Myocyte (in vitro differentiated cells): ENCODE results near the gene BEAN1. TPM values are rescaled to one million over a fixed set of nuclear protein-coding genes. Genes with fewer than 3 reads are reported as not detected.

ENCODE experiments used
- DNase-seq: peaks from one replicate; pipeline ENCODE4 v3.0.0-alpha.2; 2012; ENCODE audit warnings: low read depth
- total RNA-seq: library from RNA; depleted of rRNA; stranded (reverse); fragments of >200 nt; gene quantifications from 2 replicates; pipeline ENCODE4 v1.2.3, GENCODE V29; 2014

Gene BEAN1
- total RNA-seq, 1 donor from 2014 or later, result 19.1 TPM

DNA sequence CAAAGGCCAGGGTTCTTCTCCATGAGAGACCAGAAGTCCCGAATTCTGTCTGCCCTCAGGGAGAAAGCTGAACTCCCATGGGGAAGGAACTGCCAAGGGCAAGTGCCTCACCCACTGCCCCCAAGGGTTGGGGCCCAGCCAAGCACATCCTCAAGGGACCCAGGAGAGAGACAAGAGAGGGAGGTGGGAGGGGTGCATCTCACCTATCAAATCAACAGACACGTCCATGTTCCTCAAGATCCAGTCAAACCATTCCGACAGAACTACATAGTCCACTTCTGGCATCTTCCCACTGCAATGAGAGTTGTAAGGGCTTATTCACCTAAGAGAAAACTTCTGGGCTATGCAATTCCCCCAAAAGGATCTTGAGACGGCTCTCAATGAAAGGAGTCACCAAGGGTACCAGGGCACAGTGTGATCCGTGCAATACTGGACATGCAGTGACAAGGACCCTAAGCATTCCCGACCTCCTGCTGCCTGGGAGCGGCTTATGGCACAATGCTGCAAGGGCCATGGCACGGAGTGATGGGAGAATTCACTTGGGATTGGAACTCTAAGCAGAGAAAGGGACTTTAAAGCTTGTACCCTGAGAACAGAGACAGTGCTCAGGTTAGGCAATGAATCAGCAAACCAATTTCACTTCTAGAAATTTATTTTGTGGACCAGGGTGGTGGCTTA is 90.6 kb downstream of the BEAN1 start:
- no peak for DNase-seq

DNA sequence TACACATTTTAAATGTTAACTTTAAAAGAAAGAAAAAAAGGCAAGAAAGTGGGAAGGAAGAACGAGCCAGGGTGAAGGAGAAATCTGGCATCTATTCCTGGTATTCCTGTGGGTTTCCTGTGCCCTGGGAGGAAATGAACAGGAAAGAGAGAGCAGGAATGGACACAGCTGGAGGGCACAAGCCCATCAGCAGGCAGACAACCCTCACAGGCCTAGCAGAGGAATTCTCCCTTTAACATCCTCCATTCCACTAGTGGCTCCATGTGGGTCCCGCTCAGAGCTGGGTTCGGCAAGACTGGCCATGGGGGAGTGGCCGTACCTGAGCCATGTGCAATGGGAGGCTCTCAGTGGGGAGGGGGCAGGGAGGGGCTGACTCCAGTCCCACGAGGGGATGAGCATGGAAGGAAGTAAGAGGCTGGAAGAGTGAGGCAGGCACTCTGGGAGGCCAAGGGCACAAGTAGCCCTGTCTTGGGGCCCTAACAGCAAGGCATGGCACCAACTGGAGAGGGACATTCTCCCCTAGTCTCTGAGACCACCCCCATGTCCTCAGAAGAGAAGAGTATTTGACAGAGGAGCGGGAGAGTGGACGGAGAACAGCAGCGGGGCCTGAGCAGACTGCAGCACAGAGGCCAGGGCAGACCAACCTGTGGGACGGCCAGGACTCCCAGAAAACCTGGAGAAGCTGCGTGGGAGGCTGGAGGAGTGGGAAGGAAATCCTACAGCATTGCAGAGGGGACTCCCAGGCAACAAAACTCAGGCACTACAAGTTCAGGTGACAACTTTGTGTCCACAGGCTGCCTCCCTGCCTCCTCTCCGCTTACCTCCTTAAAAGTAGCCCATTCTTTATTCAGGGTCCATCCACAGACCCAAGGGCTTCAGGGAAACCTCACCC is 92.6 kb downstream of the BEAN1 start:
- DNase-seq, result no peak

DNA sequence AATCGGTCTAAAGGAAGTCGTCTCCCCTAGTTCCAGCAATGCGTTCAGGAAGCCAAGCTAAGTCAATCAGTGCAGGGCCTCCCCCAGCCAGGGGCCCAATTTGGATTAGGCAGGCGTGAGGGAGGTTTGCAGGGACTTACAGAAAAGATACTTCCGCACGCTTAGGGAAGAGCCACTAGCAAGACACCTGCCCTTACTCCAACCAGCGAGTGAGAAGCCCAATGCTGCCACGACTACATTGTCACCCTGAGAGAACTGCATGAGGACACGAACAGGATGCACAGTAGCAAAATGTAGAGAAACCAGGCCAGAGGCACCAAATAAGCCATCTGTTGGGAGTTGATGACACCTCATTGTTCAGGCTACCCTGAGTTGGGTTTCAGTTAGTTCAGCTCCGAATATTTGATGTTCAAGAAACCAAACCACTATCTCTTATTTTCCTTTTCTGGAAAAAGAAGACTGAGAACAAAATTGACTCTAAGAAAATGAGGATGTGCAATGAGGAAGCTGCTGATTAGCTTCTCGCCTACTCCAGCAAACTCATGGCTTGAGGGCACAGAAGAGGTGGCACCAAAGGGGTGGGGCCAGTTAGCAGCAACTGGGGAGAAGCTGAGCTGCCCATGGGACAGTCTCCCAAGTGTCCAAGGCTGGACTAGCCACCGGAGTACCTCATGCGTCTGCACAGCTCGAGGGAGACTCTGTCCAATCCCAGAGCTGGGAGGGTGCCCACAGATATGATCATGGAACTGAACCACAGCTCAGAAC is 93.5 kb downstream of the BEAN1 start:
- no peak for DNase-seq

DNA sequence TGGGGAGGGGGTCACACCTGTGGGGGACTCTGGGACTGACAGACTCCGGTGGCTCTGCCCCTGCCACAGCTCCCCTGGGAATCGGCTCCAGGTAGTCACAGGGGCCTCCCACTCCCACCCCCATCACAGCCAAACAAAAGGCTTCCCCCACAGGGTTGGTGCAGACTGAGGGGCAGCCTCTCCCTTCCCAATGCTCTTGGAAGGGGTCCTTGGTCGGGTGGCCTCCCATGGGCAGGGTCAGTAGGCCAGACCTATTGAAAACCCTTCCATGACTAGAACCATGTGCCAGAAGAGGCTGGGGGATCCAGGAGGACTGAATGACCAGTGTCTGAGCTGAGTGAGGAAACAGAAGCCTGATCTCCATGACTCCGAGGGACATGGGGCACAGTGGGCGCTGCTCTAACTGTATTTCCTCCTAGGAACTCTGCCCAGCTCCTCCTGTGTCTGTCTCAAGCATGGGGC is 94.2 kb downstream of the BEAN1 start:
- no peak for DNase-seq

DNA sequence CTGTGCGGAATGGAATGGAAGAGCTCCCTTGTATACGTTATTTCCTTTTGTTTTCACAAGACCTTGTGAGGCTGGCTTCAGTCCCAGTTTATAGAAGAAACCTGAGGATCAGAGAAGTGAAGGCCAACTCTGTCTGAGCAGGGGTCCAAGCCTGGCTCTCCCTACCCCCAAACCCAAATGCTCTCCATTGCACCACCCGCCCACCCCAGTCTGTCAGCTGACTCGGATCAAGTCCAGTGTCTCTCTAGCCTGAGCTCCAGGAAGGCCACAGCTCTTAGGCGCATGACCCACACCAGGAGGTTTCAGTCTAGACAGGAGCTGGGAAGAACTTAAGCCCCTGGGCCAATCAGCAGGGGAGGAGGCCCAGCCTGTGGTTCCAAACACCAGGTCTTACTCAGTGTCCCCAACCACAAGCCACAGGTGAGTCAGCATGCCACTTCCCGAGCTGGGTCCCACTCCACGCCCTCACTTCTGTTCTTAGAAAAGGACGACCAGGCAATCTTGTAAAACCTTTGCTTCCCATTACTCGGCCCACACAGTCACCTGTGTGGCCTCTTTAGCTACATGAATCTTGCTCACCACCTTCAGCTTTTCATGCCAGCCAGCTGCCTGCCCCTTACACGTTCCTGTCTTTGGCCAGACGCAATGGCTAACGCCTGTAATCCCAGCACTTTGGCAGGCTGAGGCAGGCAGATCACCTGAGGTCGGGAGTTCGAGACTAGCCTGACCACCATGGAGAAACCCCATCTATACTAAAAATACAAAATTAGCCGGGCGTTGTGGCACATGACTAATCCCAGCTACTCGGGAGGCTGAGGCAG is 95.1 kb downstream of the BEAN1 start:
- peak; percentile 93 for DNase-seq

DNA sequence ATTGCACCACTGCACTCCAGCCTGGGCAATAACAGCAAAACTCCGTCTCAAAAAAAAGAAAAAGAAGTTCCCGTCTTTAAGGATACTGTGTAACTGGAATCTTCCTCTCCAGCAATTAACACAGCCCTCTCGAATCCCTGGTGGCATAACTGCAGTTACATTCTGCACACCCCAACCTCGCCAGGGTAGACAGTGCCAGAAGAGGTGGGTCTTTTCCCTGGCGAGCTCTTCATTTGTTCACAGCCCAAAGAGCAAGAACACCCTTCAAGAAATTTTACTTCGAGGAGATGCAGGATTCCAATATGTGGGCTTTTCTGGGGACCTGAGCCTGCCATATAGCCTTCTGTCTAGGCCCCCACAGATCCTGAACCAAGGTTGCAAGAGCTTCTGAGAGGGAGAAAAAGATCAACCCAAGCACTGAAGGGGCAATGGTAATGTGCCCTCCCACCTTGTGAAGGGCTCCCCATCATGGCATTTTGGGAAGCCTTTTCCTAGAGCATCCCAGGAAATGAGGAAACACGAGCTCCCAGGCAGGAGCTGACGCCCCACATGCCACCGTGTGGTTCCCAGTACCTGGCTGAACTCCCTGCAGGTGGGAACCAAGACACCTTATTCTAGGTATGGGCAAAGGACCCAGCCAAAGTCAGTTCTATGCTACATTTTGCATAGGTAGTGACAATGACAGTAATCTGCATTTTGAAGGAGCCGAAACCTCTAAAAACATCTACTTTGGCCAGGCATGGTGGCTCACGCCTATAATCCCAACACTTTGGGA is 95.9 kb downstream of the BEAN1 start:
- no peak for DNase-seq

DNA sequence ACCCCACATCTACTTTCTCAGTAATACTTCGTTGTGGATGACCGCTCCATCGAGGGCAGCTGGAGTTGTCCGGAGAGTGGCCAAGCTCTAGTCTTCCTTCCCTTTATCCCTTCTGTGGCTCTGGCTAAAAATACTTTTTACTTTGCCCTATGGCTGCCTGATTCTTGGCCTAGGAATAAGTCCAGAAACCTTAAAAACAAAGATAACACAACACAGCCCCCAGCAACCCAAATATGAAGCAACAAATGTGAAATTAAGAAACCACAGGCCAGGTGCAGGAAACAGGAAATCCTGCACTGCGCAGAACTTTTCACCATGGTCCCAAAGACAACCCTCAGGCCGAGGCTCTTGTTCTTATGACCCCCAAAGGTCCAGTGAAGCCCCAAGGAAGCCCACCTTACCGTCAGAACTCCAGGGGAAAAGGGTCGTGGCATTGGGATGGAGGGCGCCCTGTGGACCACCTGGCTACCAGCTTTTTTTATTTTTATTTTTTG is 96.8 kb downstream of the BEAN1 start:
- DNase-seq, result peak; percentile 28

DNA sequence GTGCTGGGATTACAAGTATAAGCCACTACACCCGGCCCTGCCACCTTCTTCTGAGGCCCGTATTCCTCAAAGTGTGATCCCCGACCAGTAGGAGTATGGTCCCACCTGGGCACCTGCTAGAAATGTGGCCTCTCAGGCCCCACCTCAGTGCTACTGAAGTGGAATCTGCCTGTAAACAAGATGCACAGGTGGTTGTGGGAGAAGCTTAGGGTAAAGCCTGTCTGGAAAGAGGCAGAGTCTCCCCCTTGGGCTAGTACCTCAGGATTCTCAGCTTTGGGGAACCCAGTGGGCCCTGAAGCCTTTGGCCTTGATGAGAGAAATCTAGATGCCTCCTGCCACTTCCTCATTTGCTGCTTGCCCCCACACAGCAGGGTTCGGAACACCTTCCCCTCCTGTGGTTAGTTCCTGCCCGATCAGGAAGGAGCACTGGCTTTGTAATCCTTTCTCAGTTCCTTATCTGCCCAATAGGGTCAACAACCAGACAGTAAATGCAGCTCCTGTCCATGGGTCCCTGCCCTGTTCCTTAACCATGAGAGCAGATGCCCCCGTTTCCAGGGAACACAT is 97.6 kb downstream of the BEAN1 start:
- no peak for DNase-seq

DNA sequence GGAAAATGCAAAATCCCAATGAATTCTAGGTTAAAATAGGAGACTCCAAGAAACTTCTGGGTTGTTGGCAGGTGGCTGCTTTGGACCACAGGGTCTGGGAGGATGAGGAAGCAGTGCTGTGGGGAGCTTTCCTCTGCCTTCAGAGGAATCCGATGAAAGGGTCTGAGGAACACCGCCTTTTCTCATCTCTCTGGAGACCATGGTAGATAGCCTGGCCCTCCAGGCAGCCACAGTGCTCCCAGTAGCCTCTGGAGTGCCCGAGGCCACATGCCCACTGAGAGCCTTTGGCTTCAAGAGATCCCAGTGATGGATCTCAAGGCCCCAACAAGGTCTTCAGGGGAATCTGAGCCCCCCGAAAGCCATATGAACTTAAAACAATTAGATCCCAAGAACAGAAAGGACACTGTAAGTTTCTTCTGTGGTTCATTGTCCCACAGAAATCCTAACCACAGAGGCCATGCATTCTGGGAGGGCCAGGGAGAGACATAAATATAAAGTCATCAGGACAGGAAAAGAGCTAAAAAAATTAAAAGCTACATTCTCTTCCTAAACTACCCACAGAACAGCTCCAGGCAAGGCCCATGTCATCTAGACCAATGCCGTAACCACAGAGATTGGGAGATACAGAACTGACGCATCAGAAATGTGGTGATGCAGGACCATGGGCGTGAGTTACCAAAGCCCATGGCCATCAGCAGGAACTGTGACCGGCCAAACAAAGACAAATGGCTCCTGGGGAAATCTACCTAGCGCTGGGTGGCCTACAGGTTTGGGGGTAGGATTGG is 98.5 kb downstream of the BEAN1 start:
- DNase-seq, result peak; percentile 23

DNA sequence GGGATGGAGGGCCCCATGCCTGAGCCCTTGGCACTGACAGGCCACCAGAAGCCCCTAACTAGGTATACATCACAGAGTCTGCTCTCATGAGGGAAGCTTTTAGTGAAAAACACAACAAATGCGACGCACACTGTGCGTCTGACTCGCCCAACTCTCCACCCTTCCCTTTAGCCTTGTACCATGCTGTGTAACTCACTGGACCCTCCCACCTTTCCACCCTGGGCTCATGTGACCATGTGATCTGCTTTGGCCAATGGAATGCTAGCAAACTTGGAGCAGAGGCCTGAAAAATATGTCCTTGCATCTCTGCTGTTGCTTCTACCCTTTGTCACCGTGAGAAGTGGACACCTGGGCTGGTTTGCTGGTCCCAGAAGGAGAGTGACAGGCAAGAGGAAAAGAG is 101.2 kb downstream of the BEAN1 start:
- no peak for DNase-seq

DNA sequence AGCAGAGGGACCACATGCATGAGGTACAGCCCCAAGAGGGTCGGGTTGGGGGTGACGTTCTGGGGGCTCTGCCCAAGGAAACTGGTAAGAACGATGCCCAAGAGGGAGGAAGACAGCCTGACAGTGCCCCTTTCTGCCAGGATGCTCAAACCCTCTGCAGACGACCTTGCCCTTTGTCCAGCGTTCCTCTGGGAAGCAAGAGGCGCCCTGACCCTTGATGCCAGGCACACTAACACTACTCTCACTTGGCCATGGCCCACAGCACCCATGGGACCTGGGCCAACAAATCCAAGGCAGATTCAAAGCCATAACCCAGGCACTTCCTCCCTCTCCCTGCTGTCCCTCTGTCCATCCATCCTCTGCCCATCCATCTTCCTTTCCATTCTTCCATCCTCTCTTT is 102.4 kb downstream of the BEAN1 start:
- DNase-seq, result no peak

Other genes starting within 250 kb of the BEAN1 start
- not detected in 2 replicates for gene CDH5, start 60.6 kb upstream of the BEAN1 start, total RNA-seq
- 18.9 and 21.2 TPM in 2 replicates for gene TK2, start 122.8 kb downstream of the BEAN1 start, total RNA-seq
- gene CKLF, start 125.3 kb downstream of the BEAN1 start, total RNA-seq, result 25.4 and 29.8 TPM in 2 replicates
- 0.52 and 1.4 TPM in 2 replicates for gene CMTM1, start 139.1 kb downstream of the BEAN1 start, total RNA-seq
- gene CMTM2, start 152.2 kb downstream of the BEAN1 start, total RNA-seq, result not detected in 2 replicates
- 19.0 and 21.2 TPM in 2 replicates for gene CMTM3, start 177.4 kb downstream of the BEAN1 start, total RNA-seq